ENCODE results near the gene OSTC. TPM values are rescaled to one million over a fixed set of nuclear protein-coding genes. Genes with fewer than 3 reads are reported as not detected.

Gene OSTC
- total and polyA plus RNA-seq, 2 of the 13 experiments (the other 11 are each of a cell fraction or from before 2014, with no cell fraction given): 208 to 380 TPM

GRCh38 chr4:108620101-108620932 is 30.1 kb upstream of the OSTC start, which contains the start of gene RPL34 (continued):
- TF ChIP-seq ZNF646 (CRISPR knock-in tag; IDR thresholded peaks at IDR 0.05): no peak
- TF ChIP-seq ZNF674 (CRISPR knock-in tag; IDR thresholded peaks at IDR 0.05; ENCODE audit: low read depth): no peak
- no peak for TF ChIP-seq ZNF558 (CRISPR knock-in tag; IDR thresholded peaks at IDR 0.05; ENCODE audit: borderline replicate concordance)
- TF ChIP-seq ZNF350 (CRISPR knock-in tag; IDR thresholded peaks at IDR 0.05; ENCODE audit: borderline replicate concordance, low read depth): peak; percentile 91
- no peak; the same call in 1 of the 2 replicates for TF ChIP-seq SNAPC4 (CRISPR knock-in tag; IDR thresholded peaks at IDR 0.05)
- 0 out of 2 replicates have a peak, but pooled peaks have one; percentile 43 for TF ChIP-seq BRF2 (CRISPR knock-in tag; IDR thresholded peaks at IDR 0.05)
- peak; percentile 87; the same call in 2 of the 3 replicates for TF ChIP-seq MXI1 (IDR thresholded peaks at IDR 0.05; ENCODE audit: borderline replicate concordance, low read depth, low read length)
- TF ChIP-seq ZNF740 (CRISPR knock-in tag; IDR thresholded peaks at IDR 0.05): no peak
- TF ChIP-seq ARNT2 (CRISPR knock-in tag; IDR thresholded peaks at IDR 0.05; ENCODE audit: low read depth): 0 out of 2 replicates have a peak, but pooled peaks have one; percentile 32
- TF ChIP-seq ZBTB26 (CRISPR knock-in tag; IDR thresholded peaks at IDR 0.05; ENCODE audit: borderline replicate concordance): peak; percentile 62; the same call in 1 of the 2 replicates
- TF ChIP-seq PPARG (CRISPR knock-in tag; conservative IDR thresholded peaks at IDR 0.05): peak; percentile 78
- peak; percentile 71 for TF ChIP-seq ARID2 (CRISPR knock-in tag; IDR thresholded peaks at IDR 0.05; ENCODE audit: borderline replicate concordance)
- no peak for TF ChIP-seq KDM6A (CRISPR knock-in tag; IDR thresholded peaks at IDR 0.05; ENCODE audit: low read depth)

All from HepG2 (cell line).